ENCODE measurements around the gene APOBEC3B. TPM values are rescaled to one million over a fixed set of nuclear protein-coding genes. Genes with fewer than 3 reads are reported as not detected.
"Not testable (repeated sequence)": the region's sequence is repeated elsewhere in the genome, so short reads cannot be mapped to it uniquely, and the experiment has no call there.

The APOBEC3B gene
- total RNA-seq, 1 donor = 6.8 TPM

GRCh38 chr22:38973289-38974169, 8.6 kb upstream of the APOBEC3B start:
- TF ChIP-seq CTCF (IDR thresholded peaks at IDR 0.05; ENCODE audit: insufficient read depth, low read length) = peak; percentile 95
- H3K4me3 ChIP-seq (ENCODE audit: low read depth, low read length) = no peak overlapping the region
- DNase-seq (ENCODE audit: low read depth) = peak; percentile 31

GRCh38 chr22:38974170-38974825, 7.8 kb upstream of the APOBEC3B start:
- no peak for TF ChIP-seq CTCF (IDR thresholded peaks at IDR 0.05; ENCODE audit: insufficient read depth, low read length)
- DNase-seq (ENCODE audit: low read depth) = no peak
- no peak overlapping the region for H3K4me3 ChIP-seq (ENCODE audit: low read depth, low read length)

- H3K4me3 ChIP-seq (ENCODE audit: low read depth, low read length) = no peak overlapping the region
- no peak for DNase-seq (ENCODE audit: low read depth)
- no peak for TF ChIP-seq CTCF (IDR thresholded peaks at IDR 0.05; ENCODE audit: insufficient read depth, low read length)
These were observed 7.3 kb upstream of the APOBEC3B start for GRCh38 chr22:38974826-38975175.

- not testable (repeated sequence) for H3K4me3 ChIP-seq (ENCODE audit: low read depth, low read length); DNase-seq (ENCODE audit: low read depth)
These were observed 4.9 kb upstream of the APOBEC3B start for GRCh38 chr22:38977289-38977688.

- not testable (repeated sequence) for H3K4me3 ChIP-seq (ENCODE audit: low read depth, low read length); DNase-seq (ENCODE audit: low read depth)
These were observed 1.6 kb upstream of the APOBEC3B start for GRCh38 chr22:38980587-38980986.

- peak; percentile 27 for DNase-seq (ENCODE audit: low read depth)
- H3K4me3 ChIP-seq (ENCODE audit: low read depth, low read length) = peak overlapping the region; percentile 58
- TF ChIP-seq CTCF (IDR thresholded peaks at IDR 0.05; ENCODE audit: insufficient read depth, low read length) = peak; percentile 43
These were observed 849 bp upstream of the APOBEC3B start for GRCh38 chr22:38981005-38981991.

GRCh38 chr22:38984224-38984623, 2.1 kb downstream of the APOBEC3B start:
- no peak for DNase-seq (ENCODE audit: low read depth)
- no peak for TF ChIP-seq CTCF (IDR thresholded peaks at IDR 0.05; ENCODE audit: insufficient read depth, low read length)
- no peak overlapping the region for H3K4me3 ChIP-seq (ENCODE audit: low read depth, low read length)

- not testable (repeated sequence) for H3K4me3 ChIP-seq (ENCODE audit: low read depth, low read length)
- DNase-seq (ENCODE audit: low read depth) = peak; percentile 3
These were observed 2.9 kb downstream of the APOBEC3B start for GRCh38 chr22:38984784-38985757.

Data from fibroblast of the aortic adventitia (primary cell).